GM21390 (cell line): Measurements from ENCODE around the gene RAB6A.

Experiments
- ATAC-seq: cut with Tn5 transposase; IDR thresholded peaks from one replicate; pipeline ENCODE4 v1.9.1; 2021; ENCODE audit not compliant: unreplicated experiment

The RAB6A gene

GRCh38 chr11:73656985-73657384 lies 103.9 kb downstream of the RAB6A start:
- ATAC-seq: no peak

DNA sequence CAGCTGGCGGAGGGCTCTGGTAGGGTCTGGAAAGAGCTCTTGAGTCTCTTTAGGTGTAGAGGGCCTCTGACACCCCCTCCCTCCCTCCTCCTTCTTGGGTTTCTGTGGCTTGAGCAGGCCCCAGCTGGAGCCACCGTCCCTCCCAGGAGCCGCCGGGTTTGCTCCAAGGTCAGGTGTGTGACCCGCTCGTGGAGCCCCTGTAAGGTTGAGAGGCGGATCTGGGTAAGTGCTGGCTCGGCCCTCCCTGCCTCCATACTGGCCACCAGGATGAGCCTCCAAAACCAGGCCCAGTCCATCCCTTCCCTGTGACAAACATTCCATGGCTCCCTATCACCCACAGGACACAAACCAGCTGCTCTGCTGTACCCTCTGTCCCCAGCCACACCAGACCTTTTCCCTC lies 105.2 kb downstream of the RAB6A start:
- no peak for ATAC-seq

- ATAC-seq: no peak
These were observed 106.3 kb downstream of the RAB6A start for GRCh38 chr11:73654482-73655021.

DNA sequence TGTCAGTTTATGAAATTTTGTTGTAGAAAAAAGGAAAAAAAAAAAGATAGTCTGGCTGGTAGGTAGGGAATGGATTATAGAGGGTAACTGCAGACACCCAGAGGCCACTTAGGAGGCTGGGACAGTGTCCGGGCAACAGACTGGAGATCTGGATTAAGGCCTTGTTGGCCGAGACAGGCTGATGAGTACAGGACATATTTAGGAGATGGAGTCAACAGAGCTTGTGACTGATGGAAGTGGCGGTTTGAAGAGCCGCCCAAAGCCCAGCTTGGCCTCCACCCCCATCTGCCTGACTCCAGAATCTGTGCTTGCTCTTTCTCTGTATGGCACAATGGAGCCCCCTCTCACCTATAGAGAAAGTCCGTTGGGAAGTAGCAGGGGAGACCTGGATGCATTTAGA lies 106.9 kb downstream of the RAB6A start:
- no peak for ATAC-seq

- ATAC-seq: no peak
These were observed 107.9 kb downstream of the RAB6A start for GRCh38 chr11:73652856-73653559.

GRCh38 chr11:73652046-73652730 lies 108.7 kb downstream of the RAB6A start:
- ATAC-seq: no peak

DNA sequence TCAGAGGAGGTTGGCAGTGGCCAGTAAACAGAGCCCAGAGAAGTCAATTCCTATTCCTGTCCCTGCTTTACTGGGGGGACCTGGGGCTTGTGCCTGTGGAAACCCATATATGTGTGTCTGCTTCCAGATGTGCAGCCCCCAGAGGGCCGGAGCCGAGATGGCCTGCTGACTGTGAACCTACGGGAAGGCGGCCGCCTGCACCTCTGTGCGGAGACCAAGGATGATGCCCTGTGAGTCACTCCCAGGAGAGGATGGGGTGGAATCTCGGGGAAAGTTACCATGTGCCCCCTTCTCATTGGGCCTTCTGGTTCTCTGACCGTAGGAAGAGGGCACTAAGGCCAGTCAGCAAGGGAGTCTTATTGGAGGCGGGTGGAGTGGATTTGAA lies 109.2 kb downstream of the RAB6A start:
- no peak for ATAC-seq

DNA sequence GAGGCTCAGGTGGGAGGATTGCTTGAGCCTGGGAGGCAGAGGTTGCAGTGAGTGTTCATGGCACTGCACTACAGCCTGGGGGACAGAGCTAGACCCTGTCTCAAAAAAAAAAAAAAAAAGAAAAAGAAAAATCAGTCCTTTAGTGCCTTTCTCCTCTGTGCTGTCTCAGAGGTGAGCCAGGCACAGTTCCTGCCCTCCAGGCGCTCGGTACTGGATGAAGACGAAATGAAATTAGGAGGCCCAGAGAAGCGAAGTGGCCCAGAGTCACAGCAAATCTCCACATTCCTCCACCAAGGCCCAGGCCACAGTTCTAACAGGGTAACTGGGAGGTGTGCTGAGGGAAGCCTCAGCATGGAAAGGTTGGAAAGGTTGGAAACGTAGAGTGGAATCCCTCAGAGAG lies 109.6 kb downstream of the RAB6A start:
- no peak for ATAC-seq

DNA sequence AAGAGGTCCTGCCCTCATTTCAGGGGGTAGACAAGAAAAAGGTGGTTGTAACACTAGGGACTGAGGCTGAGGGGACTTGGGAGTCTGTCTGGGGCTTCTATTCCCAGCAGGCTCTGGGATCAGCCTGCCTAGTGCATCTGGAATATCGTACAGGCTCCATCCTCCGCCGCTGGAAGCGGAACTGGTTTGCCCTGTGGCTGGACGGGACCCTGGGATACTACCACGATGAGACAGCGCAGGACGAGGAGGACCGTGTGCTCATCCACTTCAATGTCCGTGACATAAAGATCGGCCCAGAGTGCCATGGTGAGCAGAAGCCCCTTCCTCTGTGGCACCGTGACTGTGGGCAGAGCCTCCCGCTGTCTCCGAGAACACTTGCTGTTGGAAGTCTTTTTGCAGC lies 110.5 kb downstream of the RAB6A start:
- ATAC-seq: no peak

GRCh38 chr11:73649206-73649605 lies 111.7 kb downstream of the RAB6A start:
- no peak for ATAC-seq

- no peak for ATAC-seq
These were observed 112.3 kb downstream of the RAB6A start for GRCh38 chr11:73648571-73649046.

DNA sequence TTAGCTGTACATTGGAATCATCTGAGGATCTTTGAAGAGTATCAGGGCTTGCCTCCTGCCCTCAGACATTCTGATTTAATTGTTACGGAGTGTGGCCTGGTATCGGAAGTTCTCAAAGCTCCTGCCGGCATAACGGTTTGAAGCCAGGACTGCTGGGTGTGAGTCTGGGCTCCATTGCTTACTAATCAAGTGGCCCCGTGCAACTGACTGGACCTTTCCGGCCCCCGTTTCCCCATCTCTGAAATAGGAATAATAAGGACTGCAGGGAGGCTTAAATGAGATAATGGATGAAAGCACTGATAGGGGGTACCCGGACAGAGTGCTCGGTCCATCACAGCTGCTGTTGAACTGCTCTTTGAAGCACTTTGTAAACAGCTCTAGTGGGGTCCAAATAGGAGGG lies 112.8 kb downstream of the RAB6A start:
- no peak for ATAC-seq

- ATAC-seq: peak; percentile 87
These were observed 113.3 kb downstream of the RAB6A start for GRCh38 chr11:73647459-73648100.

GRCh38 chr11:73645972-73646631 lies 114.8 kb downstream of the RAB6A start, which contains the start of gene PLEKHB1:
PLEKHB1 (plus strand) TSS chr11:73646581; CDS start chr11:73646609, 28 bp downstream.
- ATAC-seq: no peak

DNA sequence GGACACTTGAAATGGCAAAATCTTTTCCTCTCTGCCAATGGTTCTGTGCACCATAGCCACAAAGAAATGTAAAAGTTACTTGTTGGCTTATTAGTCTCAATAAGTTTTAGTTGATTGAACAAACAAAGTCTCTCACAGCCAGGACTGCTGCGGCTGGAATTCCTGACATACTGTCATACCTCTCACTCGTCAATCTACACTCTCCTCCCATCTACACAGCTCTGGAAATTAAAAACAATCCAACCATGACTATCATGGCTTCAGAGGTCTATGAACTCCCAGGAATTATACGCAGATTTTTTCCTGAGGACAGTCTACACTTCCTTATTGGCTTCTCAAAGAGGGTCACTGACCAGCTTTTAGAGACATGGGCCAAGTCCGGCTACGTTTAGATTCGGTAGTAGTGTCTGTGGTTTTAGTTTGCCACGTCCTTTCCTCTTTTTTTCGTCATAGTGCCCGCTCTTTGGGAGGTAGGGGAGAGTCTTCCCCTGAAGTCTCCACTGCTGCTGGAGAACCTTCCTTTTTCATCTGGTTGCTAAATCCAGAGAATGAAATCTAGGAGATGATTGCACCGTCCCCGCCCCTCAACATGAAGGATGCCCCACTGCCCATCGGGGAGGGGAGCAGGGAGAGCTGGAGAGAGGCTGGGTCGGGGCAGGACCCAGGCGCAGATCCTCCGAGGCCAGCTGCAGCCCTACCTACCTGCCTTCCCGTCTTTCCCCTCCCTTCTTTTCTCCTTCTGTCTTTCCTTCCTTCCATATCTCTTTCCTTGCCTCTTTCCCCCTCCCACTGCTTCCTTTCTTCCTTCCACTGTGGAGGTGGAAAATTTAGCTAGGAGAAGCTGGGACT lies 115.5 kb downstream of the RAB6A start:
- no peak for ATAC-seq

DNA sequence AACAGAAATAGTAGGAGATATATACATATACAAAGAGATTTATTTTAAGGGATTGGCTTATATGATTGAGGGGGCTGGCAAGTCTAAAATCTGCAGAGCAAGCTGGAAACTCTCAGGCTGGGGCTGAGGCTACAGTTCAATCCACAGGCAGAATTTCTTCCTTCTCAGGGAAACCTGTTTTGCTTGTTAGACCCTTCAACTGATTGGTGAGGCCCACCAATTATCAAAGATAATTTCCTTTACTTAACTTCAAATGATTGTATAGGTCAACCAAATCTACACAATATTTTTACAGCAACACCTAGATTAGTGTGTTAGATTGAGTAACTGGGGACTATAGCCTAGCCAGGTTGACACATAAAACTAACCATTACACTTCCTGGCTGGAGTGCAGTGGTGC lies 119.2 kb downstream of the RAB6A start:
- no peak for ATAC-seq

- no peak for ATAC-seq
These were observed 120.3 kb downstream of the RAB6A start for GRCh38 chr11:73640592-73640991.

DNA sequence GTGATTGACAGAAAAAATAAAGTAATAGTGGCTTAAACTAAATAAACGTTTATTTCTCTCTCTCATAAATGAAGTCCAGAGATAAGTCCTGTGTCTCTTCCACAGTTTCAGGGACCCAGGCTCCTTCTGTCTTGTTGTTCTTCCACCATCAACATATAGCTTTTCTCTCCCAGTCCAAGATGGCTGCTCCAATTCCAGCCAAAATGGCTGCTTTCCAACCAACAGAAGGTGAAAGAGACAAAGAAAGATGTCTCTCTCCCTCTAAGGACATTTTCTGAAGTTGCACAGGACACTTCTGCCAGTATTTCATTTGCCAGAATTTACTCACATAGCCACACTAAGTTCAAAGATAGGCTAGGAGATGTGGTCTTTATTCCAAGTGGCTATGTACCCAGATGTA lies 123.9 kb downstream of the RAB6A start:
- no peak for ATAC-seq

- ATAC-seq: no peak
These were observed 124.6 kb downstream of the RAB6A start for GRCh38 chr11:73636249-73636648.

GRCh38 chr11:73635721-73636120 lies 125.2 kb downstream of the RAB6A start:
- no peak for ATAC-seq
